ENCODE measurements around the gene NBAS.

Gene NBAS

DNA sequence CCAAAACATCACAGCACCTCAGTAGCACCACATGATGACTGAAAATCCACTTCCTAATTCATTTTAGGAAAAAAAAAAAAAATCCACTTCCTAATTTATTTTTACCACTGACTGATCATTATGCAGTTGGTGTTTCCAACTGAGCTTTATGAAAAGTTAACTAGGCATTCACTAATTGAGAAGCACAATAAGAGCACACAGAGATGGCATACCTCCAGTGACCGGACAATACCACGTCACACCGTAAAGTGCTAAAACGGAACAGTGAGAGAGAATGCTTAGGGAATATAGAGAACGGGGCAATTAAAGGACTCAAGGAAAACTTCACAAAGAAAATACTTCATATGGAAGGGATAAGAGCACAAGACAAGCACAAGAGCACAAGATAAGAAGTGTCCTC is 212.5 kb downstream of the NBAS start:
- TF ChIP-seq, protein P1, sequence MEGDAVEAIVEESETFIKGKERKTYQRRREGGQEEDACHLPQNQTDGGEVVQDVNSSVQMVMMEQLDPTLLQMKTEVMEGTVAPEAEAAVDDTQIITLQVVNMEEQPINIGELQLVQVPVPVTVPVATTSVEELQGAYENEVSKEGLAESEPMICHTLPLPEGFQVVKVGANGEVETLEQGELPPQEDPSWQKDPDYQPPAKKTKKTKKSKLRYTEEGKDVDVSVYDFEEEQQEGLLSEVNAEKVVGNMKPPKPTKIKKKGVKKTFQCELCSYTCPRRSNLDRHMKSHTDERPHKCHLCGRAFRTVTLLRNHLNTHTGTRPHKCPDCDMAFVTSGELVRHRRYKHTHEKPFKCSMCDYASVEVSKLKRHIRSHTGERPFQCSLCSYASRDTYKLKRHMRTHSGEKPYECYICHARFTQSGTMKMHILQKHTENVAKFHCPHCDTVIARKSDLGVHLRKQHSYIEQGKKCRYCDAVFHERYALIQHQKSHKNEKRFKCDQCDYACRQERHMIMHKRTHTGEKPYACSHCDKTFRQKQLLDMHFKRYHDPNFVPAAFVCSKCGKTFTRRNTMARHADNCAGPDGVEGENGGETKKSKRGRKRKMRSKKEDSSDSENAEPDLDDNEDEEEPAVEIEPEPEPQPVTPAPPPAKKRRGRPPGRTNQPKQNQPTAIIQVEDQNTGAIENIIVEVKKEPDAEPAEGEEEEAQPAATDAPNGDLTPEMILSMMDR (conservative IDR thresholded peaks at IDR 0.05; ENCODE audit: control insufficient read depth, insufficient read depth, low read depth, low read length): no peak
- no peak overlapping the region for H3K4me3 ChIP-seq (ENCODE audit: control insufficient read depth, low read depth, low read length)
- DNase-seq (ENCODE audit: low read depth): no peak

DNA sequence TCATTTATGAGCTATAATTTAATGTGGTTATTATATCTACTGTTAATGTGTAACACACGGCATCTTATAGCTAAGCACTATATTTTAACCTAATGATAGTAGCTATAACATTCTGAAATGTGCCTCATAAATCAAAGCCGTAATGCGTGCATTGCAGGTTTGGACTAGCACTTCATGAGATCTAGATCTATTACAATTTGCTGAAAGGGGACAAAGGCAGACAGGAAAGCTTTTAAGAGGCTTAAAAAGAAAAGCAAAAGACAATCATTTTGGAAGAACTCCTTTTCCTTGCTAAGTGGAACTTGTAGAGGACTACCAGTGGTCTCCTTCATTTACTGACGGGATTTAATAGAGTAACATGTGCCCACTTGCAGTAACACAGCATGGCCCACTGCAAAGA is 213.1 kb downstream of the NBAS start:
- TF ChIP-seq, protein P1 (conservative IDR thresholded peaks at IDR 0.05; ENCODE audit: control insufficient read depth, insufficient read depth, low read depth, low read length): no peak
- no peak overlapping the region for H3K4me3 ChIP-seq (ENCODE audit: control insufficient read depth, low read depth, low read length)
- no peak for DNase-seq (ENCODE audit: low read depth)

DNA sequence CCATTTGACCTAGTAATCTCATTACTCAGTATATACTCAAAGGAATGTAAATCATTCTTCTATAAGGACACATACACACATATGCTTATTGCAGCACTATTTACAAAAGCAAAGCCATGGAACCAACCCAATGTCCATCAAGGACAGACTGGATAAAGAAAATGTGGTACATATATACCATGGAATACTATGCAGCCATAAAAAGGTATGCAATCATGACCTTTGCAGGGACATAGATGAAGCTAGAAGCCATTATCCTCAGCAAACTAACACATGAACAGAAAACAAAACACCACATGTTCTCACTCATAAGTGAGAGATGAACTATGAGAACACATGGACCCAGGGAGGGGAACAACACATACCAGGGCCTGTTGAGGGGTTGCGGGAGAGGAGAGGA is 214.5 kb downstream of the NBAS start:
- TF ChIP-seq, protein P1 (conservative IDR thresholded peaks at IDR 0.05; ENCODE audit: control insufficient read depth, insufficient read depth, low read depth, low read length): no peak
- no peak for DNase-seq (ENCODE audit: low read depth)
- no peak overlapping the region for H3K4me3 ChIP-seq (ENCODE audit: control insufficient read depth, low read depth, low read length)

DNA sequence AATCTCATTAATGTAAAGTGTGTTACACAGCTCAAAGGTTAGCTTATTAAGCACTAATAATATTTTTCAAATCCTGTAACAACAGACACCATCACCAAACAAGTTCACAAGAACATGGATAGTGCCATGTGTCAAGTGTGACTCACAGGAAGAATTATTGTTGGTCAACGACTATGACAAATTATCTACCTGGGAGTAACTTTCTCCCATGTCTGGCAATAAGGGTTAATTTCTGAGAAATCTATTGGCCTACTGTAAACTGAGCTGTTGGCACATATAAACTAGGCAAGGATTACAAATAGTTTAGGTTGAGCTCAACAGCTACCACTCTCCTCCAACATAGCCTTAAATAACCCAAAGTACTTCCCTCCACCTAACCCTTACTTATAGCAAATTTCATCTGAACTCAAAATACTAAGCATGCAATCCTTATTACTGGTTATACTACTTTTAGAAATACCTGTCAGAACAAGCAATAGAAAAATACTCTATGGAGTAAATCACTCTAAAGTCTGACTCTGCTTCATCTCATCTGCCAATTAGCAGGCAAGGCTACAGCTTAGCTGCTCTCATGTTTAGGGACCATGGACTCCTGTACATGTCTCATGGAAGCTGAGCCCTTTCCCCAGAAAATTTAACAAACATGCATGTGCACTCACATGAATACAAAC is 223.0 kb downstream of the NBAS start:
- peak; percentile 17 for DNase-seq (ENCODE audit: low read depth)
- no peak overlapping the region for H3K4me3 ChIP-seq (ENCODE audit: control insufficient read depth, low read depth, low read length)
- TF ChIP-seq, protein P1 (conservative IDR thresholded peaks at IDR 0.05; ENCODE audit: control insufficient read depth, insufficient read depth, low read depth, low read length): no peak

DNA sequence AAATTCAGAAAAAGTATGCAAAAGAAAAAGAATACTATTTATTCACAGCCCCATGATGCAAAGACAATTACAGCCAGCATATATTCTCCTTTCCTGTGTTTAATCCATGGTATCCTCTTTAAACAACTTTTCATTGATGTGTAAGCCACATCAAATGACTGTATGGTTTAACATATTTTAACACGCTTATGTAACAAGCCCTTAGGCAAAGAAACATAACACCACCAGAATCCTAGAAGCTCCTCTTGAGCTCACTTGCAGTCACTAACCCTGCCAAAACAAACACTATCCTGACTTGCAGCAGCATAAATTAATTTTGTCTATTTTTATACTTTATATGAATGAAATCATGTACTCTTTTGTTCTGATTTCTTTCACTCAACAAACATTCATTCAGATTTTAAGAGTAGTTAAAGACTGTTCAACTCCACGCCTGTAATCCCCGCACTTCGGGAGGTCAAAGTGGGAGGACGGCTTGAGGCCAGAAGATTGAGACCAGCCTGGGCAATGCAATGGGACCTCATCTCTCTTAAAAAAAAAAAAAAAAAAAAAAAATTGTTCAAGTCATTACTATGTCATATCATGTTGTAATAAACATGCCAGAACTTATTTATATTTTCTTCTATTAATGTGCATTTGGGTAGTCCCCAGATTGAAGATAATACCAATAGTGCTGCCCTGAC is 226.3 kb downstream of the NBAS start:
- no peak for DNase-seq (ENCODE audit: low read depth)
- H3K4me3 ChIP-seq (ENCODE audit: control insufficient read depth, low read depth, low read length): no peak overlapping the region
- TF ChIP-seq, protein P1 (conservative IDR thresholded peaks at IDR 0.05; ENCODE audit: control insufficient read depth, insufficient read depth, low read depth, low read length): no peak

DNA sequence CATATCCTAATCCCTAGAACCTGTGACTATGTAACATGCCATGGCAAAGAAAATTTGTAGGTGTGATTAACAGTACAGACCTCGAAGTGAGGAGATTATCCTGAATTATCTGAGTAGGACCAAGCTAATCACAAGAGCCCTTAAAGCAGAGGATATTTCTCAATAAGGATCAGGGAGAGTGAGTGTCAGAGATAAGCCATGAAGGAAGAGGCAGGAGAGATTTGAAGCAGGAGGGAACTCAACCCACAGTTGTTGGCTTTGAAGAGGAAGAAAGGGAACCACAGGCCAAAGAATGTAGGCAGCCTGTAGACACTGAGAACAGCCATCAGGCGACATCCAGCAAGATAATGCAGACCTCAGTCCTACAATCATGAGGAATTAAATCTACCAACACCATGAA is 229.3 kb downstream of the NBAS start:
- H3K4me3 ChIP-seq (ENCODE audit: control insufficient read depth, low read depth, low read length): no peak overlapping the region
- no peak for DNase-seq (ENCODE audit: low read depth)
- TF ChIP-seq, protein P1 (conservative IDR thresholded peaks at IDR 0.05; ENCODE audit: control insufficient read depth, insufficient read depth, low read depth, low read length): no peak
